Measurements from ENCODE around the gene BCAR3. TPM values are rescaled to one million over a fixed set of nuclear protein-coding genes. Genes with fewer than 3 reads are reported as not detected.
A peak's percentile ranks its signal among the peaks of the same experiment; 100 is the strongest.

BCAR3 gene
- total RNA-seq, 1 donor from 2014 or later = 18.5 TPM

GRCh38 chr1:93577536-93578432 lies 103.9 kb downstream of the BCAR3 start:
- no peak for DNase-seq
- intact Hi-C loops (cut with DNase I) = no loop called here
- no peak for ATAC-seq (ENCODE audit: poor library complexity)

- intact Hi-C loops (cut with DNase I) = no loop called here
- ATAC-seq (ENCODE audit: poor library complexity) (no peak), DNase-seq (no peak)
These were observed 104.9 kb downstream of the BCAR3 start for GRCh38 chr1:93576746-93577145.

GRCh38 chr1:93576346-93576745 lies 105.3 kb downstream of the BCAR3 start:
- intact Hi-C loops (cut with DNase I) = no loop called here
- DNase-seq (peak; percentile 64), ATAC-seq (ENCODE audit: poor library complexity) (peak; percentile 49)

DNA sequence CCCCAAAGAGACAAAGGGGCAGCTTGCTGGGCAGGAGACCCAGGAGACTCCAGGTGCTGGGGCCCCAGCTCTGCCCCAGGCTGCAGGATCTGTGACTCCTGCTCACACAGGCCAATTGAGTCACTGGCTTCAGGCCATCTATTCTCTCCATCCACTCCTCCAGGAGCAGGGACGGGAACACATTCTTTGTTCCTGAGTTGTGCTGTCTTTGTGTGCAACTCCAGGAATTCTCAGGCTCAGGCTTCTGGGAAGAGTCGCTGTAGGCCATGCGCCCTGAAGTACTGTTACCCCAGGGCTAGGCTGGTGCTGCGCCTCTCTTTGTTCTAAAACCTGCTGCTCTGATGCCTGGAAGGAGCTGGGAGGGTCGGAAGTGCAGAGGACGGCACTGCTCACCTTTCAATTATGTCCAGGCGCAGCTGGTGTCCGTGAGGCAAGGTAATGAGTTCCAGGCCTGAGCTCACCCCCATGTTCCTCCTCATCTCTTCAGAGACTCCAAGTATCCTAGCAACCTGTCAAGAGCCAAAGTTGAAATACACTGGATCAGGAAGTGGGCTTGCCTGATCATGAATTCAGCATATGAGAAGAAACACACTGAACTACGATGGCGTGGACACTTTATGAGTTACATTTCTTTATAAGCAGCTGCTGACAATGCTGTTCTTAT lies 105.9 kb downstream of the BCAR3 start:
- DNase-seq (no peak), ATAC-seq (ENCODE audit: poor library complexity) (no peak)
- intact Hi-C loops (cut with DNase I) = no loop called here

DNA sequence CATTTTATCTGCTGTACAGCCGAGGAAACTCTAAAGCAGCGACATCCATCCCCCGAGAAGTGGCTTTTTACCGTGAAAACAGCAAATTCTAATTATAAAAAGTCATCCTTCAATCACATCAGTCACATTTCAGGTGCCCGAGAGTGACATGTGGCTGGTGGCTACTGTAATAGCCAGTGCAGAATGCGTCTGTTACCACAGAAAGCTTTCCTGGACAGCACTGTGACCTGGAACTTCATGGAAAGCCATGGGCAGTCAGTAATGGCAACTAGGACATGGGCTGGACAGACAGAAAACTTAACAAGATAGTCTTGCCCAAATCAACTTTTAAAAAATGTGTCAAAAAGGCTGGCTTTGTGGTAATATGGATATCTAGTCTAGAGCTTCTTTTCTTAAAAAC lies 106.6 kb downstream of the BCAR3 start:
- no peak for DNase-seq
- intact Hi-C loops (cut with DNase I) = no loop called here
- ATAC-seq (ENCODE audit: poor library complexity) = no peak

- DNase-seq = no peak
- intact Hi-C loops (cut with DNase I) = no loop called here
- ATAC-seq (ENCODE audit: poor library complexity) = no peak
These were observed 107.1 kb downstream of the BCAR3 start for GRCh38 chr1:93574511-93574910.

GRCh38 chr1:93573940-93574469 lies 107.6 kb downstream of the BCAR3 start:
- intact Hi-C loops (cut with DNase I) = no loop called here
- DNase-seq (no peak), ATAC-seq (ENCODE audit: poor library complexity) (peak; percentile 43)

DNA sequence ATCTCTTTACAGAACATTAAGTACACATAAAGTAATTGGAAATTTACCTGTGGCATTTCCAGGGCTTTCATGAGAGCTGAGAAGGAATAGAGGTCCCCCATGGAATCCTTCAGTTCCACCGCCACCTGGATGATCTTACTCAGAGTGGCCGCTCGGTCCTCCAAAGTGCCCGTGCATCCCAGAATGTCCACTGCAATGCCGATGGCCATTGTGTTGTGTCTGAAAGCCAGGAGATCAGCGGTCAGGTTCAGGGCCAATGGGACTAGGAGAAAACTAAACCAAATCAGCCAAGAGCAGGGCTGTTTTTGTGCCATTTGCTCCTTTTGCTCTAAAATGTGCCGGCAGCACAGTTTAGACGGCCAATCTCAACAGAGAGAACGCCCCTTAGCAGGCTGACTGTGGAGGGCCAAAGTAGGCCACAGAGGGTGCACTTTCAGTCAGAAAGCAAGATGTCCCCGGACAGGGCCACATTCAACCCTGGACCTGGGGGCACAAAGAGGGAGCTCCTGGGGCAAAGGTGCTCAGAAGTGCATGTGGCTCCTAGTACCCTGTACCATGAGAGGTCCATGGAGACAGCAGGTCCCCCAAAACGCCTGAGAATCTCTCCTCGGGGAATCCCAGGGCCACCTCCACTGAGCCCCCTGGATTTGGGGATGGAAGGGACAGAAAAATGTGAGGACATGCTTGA lies 109.9 kb downstream of the BCAR3 start:
- ATAC-seq (ENCODE audit: poor library complexity) (no peak), DNase-seq (no peak)
- intact Hi-C loops (cut with DNase I) = no loop called here

- intact Hi-C loops (cut with DNase I) = no loop called here
- ATAC-seq (ENCODE audit: poor library complexity) (no peak), DNase-seq (no peak)
These were observed 112.1 kb downstream of the BCAR3 start for GRCh38 chr1:93569489-93569888.

DNA sequence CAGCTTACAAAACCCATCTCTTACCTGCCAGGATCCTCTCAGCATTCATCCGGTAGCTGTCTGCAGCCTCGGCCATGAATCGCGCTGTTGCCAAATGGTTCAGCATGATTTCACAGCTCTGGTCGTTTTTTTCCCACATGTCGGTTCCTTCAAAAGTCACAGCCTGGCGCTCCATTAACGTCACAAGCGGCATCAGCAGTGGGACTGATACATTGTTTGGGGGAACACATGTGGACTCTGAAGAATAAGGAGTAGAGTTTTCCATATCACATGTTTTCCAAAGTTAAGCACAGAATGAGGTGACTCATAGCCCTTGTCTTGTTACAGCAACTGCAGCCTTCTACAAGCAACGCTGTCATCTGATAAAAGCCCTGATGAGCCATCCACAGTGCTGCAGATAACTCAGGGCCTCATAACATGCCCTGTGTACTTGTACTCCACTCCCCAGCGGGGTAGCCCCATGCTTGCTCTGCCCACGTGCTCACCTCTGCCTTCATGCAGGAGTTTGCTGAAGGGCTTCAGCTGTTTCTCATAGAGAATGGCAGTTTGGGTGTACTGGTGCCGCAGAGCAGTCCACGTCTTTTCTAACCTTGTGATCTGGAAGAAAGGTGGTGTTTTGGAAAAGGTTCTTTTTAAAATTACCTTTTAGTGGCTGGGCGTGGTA lies 114.2 kb downstream of the BCAR3 start:
- ATAC-seq (ENCODE audit: poor library complexity) = peak; percentile 32
- DNase-seq = no peak
- intact Hi-C loops (cut with DNase I) = no loop called here

DNA sequence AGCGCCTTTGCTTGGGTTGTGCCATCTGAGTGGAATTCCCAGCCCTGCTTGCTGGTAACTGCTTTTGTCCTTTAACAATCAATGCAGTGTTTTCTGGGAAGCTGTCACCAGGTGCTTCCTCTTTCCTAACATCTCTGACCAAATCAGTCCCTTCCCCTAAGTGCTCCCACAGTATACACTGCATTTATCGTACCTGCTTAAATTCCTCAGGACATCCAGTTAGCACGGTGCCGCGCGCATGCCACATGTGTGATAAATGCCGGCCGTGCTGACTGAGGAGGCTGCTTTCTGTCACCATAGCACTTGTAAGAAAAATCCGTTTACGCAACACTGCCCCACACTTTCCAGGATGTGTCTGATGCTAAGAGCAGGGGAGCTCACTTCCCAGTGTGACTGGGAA lies 115.4 kb downstream of the BCAR3 start:
- peak; percentile 94 for ATAC-seq (ENCODE audit: poor library complexity)
- DNase-seq = peak; percentile 69
- intact Hi-C loops (cut with DNase I) = no loop called here

DNA sequence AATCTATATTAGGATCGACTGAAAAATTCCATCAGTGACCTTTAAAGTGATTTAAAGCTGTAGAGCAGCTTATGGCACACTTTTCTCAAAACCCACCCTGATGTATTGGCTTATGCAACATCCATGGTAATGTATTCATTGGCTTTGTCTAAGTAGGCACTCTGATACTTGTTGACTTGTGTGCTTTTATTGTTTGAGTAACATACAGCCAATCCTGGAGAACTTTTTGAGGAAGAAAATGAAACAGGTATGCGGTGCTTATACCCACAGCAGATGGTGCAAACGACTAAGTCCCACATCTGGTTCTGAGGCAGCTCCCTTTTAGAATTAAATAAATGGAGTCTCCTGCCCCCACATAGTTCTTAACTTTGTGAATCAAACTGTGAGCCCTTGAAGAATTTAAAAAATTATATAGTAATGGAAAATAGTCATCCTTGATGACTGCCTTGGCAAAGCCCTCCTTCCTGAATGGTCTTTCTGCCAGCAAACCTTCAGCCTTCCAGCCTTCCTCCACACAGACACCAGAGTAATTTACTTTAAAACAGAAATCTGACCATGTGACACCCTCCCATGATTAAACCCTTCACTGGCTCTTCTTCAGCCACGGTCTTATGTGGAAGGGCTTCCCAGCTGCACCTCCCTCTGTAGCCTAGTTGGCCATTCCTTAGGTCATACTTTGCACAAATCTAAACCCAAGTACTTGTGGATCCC lies 116.0 kb downstream of the BCAR3 start:
- no peak for DNase-seq
- no peak for ATAC-seq (ENCODE audit: poor library complexity)
- intact Hi-C loops (cut with DNase I) = no loop called here

- intact Hi-C loops (cut with DNase I) = loop anchor here (10.0 kb wide), 1 partner anchor 115 kb away; the partner anchor contains the start of gene FNBP1L
- ATAC-seq (ENCODE audit: poor library complexity) (no peak), DNase-seq (no peak)
These were observed 121.9 kb downstream of the BCAR3 start for GRCh38 chr1:93559695-93560094.

- no peak for ATAC-seq (ENCODE audit: poor library complexity)
- DNase-seq = no peak
- intact Hi-C loops (cut with DNase I) = loop anchor here (10.0 kb wide), 1 partner anchor 114 kb away; the partner anchor contains the start of gene FNBP1L
These were observed 122.6 kb downstream of the BCAR3 start for GRCh38 chr1:93559045-93559444.

- DNase-seq (no peak), ATAC-seq (ENCODE audit: poor library complexity) (no peak)
- intact Hi-C loops (cut with DNase I) = loop anchor here (10.0 kb wide), 1 partner anchor 111 kb away; the partner anchor contains the start of gene FNBP1L
These were observed 125.3 kb downstream of the BCAR3 start for GRCh38 chr1:93556291-93556690.

- ATAC-seq (ENCODE audit: poor library complexity) (peak; percentile 77), DNase-seq (no peak)
- intact Hi-C loops (cut with DNase I) = loop anchor here (10.0 kb wide), 1 partner anchor 110 kb away; the partner anchor contains the start of gene FNBP1L
These were observed 126.5 kb downstream of the BCAR3 start for GRCh38 chr1:93554883-93555872.
